ENCODE results near the gene PXK.

DNA sequence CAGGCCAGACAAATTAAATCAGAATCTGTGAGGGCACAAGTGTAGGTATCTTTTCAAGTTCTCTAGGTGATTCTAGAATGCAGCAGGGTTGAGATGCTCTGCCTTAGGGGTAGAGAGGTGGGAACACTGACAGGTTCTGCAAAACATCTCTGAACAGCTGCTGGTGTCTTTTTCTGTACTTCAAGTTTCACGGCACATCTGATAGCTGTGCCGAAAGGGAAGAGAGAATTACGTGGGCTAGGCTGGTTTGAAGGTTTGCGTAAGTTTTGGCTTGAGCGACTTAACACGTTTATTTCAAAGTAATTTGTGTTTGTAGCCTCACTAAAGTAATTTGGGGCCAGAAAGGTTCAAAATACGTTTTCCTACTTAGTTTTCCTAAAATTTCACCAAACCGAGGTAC is 22.5 kb downstream of the PXK start:
- TF ChIP-seq, protein P1, sequence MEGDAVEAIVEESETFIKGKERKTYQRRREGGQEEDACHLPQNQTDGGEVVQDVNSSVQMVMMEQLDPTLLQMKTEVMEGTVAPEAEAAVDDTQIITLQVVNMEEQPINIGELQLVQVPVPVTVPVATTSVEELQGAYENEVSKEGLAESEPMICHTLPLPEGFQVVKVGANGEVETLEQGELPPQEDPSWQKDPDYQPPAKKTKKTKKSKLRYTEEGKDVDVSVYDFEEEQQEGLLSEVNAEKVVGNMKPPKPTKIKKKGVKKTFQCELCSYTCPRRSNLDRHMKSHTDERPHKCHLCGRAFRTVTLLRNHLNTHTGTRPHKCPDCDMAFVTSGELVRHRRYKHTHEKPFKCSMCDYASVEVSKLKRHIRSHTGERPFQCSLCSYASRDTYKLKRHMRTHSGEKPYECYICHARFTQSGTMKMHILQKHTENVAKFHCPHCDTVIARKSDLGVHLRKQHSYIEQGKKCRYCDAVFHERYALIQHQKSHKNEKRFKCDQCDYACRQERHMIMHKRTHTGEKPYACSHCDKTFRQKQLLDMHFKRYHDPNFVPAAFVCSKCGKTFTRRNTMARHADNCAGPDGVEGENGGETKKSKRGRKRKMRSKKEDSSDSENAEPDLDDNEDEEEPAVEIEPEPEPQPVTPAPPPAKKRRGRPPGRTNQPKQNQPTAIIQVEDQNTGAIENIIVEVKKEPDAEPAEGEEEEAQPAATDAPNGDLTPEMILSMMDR (conservative IDR thresholded peaks at IDR 0.05 in 1 of 2, IDR thresholded peaks at IDR 0.05 in 1 of 2; ENCODE audit: extremely low read depth in 1 of 2, insufficient read depth in 1 of 2, low read depth in 1 of 2, low read length in 2 of 2): no peak
- TF ChIP-seq EZH2 (IDR thresholded peaks at IDR 0.05; ENCODE audit: borderline replicate concordance, low read length): no peak
